GM19328 (cell line): ENCODE results near the gene CD58.
A peak's percentile ranks its signal among the peaks of the same experiment; 100 is the strongest.

Experiments used
- ATAC-seq: cut with Tn5 transposase; IDR thresholded peaks from one replicate; pipeline ENCODE4 v1.9.1; 2021; ENCODE audit warnings: mild to moderate bottlenecking, moderate library complexity; ENCODE audit not compliant: unreplicated experiment

CD58 gene

GRCh38 chr1:116544588-116545358 is 26.1 kb downstream of the CD58 start:
- ATAC-seq: peak; percentile 48

- ATAC-seq: peak; percentile 40
Observed at GRCh38 chr1:116540088-116540487, 30.7 kb downstream of the CD58 start.

- peak; percentile 61 for ATAC-seq
Observed at GRCh38 chr1:116538544-116538943, 32.3 kb downstream of the CD58 start.

- ATAC-seq: no peak
Observed at GRCh38 chr1:116537898-116538297, 32.9 kb downstream of the CD58 start.

GRCh38 chr1:116537040-116537831 is 33.6 kb downstream of the CD58 start:
- ATAC-seq: no peak

- ATAC-seq: no peak
Observed at GRCh38 chr1:116534014-116534739, 36.6 kb downstream of the CD58 start.

- ATAC-seq: no peak
Observed at GRCh38 chr1:116533429-116533820, 37.4 kb downstream of the CD58 start.

GRCh38 chr1:116532671-116533428 is 38.0 kb downstream of the CD58 start:
- ATAC-seq: no peak

GRCh38 chr1:116531917-116532316 is 38.9 kb downstream of the CD58 start:
- ATAC-seq: no peak

- no peak for ATAC-seq
Observed at GRCh38 chr1:116529681-116530080, 41.1 kb downstream of the CD58 start.

- ATAC-seq: no peak
Observed at GRCh38 chr1:116529199-116529631, 41.6 kb downstream of the CD58 start.

GRCh38 chr1:116528329-116529083 is 42.3 kb downstream of the CD58 start:
- no peak for ATAC-seq

- no peak for ATAC-seq
Observed at GRCh38 chr1:116525440-116525839, 45.4 kb downstream of the CD58 start.

- no peak for ATAC-seq
Observed at GRCh38 chr1:116521186-116521585, 49.6 kb downstream of the CD58 start.

GRCh38 chr1:116518400-116518799 is 52.4 kb downstream of the CD58 start:
- ATAC-seq: no peak

GRCh38 chr1:116516631-116517030 is 54.2 kb downstream of the CD58 start:
- ATAC-seq: no peak

GRCh38 chr1:116515702-116516101 is 55.1 kb downstream of the CD58 start:
- no peak for ATAC-seq

GRCh38 chr1:116514708-116515525 is 55.9 kb downstream of the CD58 start:
- peak; percentile 60 for ATAC-seq

GRCh38 chr1:116513956-116514355 is 56.9 kb downstream of the CD58 start:
- ATAC-seq: no peak
